GM19438 (cell line): ENCODE data around the gene WDR64.
"Not testable (repeated sequence)": the region's sequence is repeated elsewhere in the genome, so short reads cannot be mapped to it uniquely, and the experiment has no call there.

Source experiments
- ATAC-seq: cut with Tn5 transposase; IDR thresholded peaks from one replicate; pipeline ENCODE4 v1.9.1; 2021; ENCODE audit warnings: low read depth; ENCODE audit not compliant: unreplicated experiment

WDR64 gene

GRCh38 chr1:241730031-241730430 lies 78.0 kb downstream of the WDR64 start:
- ATAC-seq = no peak

DNA sequence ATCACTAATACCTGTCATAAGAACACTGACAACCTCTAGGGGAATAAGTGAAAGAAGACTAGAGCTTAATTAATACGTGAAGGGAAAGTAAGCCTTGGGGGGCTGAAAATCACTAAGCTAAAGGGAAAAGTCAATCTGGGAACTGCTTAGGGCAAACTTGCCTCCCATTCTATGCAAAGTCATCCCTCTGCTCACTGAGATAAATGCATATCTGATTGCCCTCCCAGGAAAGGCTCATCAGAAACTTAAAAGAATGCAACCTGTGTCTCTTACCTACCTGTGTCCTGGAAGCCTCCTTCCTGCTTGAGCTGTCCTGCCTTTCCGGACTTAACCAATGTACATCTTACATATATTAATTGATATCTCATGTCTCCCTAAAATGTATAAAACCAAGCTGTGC lies 81.8 kb downstream of the WDR64 start:
- ATAC-seq = no peak

GRCh38 chr1:241734533-241734932 lies 82.5 kb downstream of the WDR64 start:
- ATAC-seq = no peak

GRCh38 chr1:241735493-241735926 lies 83.4 kb downstream of the WDR64 start:
- ATAC-seq = not testable (repeated sequence)

GRCh38 chr1:241736387-241736786 lies 84.3 kb downstream of the WDR64 start:
- no peak for ATAC-seq

DNA sequence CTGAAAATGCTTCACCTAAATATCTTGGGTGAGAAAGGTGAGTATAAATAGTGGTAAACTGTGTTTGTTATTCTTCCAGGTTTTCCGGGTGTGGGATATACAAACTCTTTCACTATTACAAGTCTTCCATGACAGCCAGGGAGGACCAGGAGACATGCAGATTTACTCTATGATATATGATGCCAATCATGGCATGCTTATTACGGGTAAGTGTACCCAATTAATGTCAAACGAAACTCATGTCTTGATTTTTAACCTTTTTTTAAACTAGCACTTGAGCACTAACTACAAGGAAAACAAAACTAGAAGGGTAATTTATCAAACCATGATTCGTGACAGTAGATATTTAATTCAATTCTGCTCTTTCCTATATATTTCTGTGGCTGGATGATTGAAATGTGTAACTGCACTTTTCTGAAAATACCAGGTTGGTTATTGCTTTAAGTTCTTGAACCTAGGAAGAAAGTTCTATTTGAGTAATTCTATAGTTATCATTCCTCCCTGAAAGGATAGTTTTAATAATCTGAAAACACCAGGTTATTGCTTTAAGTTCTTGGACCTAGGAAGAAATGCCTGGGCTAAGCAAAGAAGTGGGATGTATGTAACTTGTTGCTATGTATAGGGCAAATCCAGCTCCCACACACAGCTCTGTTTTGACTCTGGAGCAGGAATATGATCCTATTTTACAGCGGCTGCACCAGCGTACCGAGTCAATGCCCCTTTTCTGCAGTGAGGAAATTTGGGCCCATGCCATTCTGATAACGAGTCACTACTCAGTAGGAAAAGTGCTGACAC lies 86.4 kb downstream of the WDR64 start:
- ATAC-seq = no peak

DNA sequence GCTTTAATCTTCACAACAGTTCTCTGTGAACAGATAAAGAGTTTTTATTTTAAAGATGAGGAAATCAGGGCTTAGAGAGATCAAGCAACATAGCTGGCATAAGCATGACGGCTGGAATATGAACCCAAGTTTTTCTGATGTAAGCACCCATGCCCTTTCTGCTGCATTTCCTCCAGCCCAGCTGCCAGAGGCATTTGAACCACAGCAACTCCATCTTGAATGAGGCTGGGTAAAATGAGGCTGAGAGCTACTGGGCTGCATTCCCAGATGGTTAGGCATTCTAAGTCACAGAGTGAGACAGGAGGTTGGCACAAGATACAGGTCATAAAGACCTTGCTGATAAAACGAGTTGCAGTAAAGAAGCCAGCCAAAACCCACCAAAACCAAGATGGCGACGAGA lies 90.0 kb downstream of the WDR64 start:
- ATAC-seq = no peak

GRCh38 chr1:241744591-241744990 lies 92.5 kb downstream of the WDR64 start:
- no peak for ATAC-seq

GRCh38 chr1:241747992-241748391 lies 95.9 kb downstream of the WDR64 start:
- no peak for ATAC-seq

GRCh38 chr1:241749041-241749944 lies 97.2 kb downstream of the WDR64 start:
- no peak for ATAC-seq

GRCh38 chr1:241749945-241750695 lies 98.0 kb downstream of the WDR64 start:
- ATAC-seq = no peak

- no peak for ATAC-seq
Measured at GRCh38 chr1:241751524-241751923, 99.4 kb downstream of the WDR64 start.

DNA sequence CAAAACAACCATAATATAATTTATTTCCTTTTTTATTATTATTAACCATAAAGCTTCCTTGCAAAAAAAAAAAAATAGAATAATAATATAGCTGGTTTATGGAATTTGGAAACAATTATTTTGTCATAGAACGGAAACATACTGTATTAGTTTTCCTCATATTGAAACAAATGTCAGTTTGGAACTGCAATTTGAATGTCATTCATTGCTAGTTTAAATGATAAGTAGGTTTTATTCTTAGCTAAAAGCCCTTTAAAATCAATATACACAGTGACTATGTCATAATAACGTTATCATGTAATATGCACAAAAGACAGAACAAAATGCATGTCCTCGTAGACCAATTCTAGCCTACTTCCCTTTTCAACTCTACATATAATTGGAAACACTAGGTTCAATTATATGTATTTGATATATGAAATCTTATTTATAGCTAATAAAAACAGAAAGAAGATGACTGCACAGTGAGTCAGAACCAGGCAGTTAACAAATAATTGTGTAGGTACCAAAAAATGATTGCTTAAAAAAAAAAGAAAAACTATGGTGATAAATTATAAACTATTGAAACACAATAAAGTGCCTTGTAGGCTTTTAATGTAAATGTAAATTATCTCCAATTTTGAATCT lies 110.7 kb downstream of the WDR64 start:
- ATAC-seq = no peak

DNA sequence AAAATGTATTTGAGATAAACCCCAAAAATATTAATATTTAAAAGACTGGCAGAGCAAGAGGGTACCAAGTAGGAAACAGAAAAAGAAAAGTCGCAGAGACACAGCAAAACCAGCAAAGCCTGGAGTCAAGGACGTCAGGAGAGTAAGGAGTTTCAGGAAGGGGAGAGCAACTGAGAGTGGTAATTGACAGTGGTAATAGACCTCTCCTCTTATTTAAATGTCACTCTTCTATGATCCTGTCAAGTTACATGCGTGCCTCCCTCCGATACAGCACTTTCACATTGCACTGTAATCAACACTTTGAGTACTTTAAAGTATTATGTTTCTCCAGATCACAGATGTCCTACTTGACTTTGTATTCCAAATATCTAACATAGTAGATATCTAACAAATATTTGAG lies 113.3 kb downstream of the WDR64 start:
- ATAC-seq = no peak

GRCh38 chr1:241767737-241768136 lies 115.7 kb downstream of the WDR64 start:
- ATAC-seq = no peak

- ATAC-seq = no peak
Measured at GRCh38 chr1:241770115-241770514, 118.0 kb downstream of the WDR64 start.

GRCh38 chr1:241771117-241771516 lies 119.0 kb downstream of the WDR64 start:
- no peak for ATAC-seq

DNA sequence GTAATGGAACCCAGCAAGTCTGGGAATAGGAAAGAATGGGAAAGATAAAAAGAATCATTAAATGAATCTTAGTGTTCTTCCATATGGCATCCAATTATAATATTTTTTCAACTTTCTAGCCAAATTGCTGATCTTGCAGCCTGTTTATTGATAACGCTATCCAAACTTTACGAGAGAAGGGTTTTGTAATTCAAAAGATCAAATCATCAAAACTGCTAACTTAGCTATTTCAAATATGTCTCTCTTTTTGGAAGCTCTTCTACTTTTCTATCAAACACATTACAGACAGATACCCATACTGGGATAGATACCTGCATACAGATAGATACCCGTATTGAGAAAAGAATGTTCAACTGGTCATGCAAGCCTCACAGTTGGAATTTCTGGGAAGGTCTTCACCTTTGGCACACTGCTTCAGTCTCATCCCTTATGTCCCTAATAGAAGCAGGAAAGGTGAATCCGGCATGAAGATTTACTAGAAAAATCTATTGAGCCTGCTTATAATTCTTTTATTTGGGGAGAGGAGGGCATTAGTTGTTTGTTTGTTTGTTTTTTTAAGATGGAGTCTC lies 120.9 kb downstream of the WDR64 start:
- ATAC-seq = no peak

- no peak for ATAC-seq
Measured at GRCh38 chr1:241773991-241774390, 121.9 kb downstream of the WDR64 start.

DNA sequence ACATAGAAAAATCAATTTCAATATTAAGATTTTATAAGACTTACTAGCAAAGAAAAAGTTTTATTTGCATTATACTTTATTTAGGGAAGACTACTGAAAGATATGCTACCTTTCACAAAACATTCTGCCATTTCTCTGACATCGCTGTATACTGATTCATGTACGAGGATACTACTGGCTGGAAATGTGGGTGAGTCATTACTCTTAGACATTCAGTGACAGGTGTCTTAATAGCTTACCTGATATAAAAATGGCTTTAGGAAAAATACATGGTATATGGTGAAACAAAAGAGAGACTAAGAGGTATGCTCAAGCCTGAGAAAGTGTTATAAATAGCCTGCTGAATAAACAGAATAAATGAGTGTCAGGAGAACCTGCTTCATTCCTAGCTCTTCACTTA lies 122.9 kb downstream of the WDR64 start:
- no peak for ATAC-seq
